Activated CD8-positive, alpha-beta memory T cell treated with anti-CD3 and anti-CD28 coated beads for 36 hours (primary cell): ENCODE measurements around the gene NEU2. TPM values are rescaled to one million over a fixed set of nuclear protein-coding genes. Genes with fewer than 3 reads are reported as not detected.
"Not testable (repeated sequence)": the region's sequence is repeated elsewhere in the genome, so short reads cannot be mapped to it uniquely, and the experiment has no call there.

Experiments
- CTCF ChIA-PET: fragments of 350-600 bp; sonication (Branson Sonifier 250); formaldehyde crosslinking; loops from one replicate; lab custom pipeline; 2021; ENCODE audit warnings: antibody characterized with exemption; lab: Charles Lee
- POLR2A ChIA-PET: fragments of 350-600 bp; sonication (Branson Sonifier 250); formaldehyde crosslinking; loops from one replicate; lab custom pipeline; 2021; ENCODE audit warnings: antibody characterized with exemption; lab: Charles Lee
- total RNA-seq, 2 experiments: library from RNA; stranded (reverse); gene quantifications; one replicate each; pipeline ENCODE4 v1.2.3, GENCODE V29; 2021

Gene NEU2
- total RNA-seq, 2 experiments from 2014 or later, result not detected

GRCh38 chr2:233063976-233064411 lies 31.5 kb downstream of the NEU2 start:
- ChIA-PET POLR2A (no interaction called here), CTCF (interaction anchor here (0.8 to 1.5 kb wide), 4 partner anchors 10 to 187 kb away, joined by 3 to 5 read pairs (median 4); partner anchors contain the start of gene ATG16L1)

GRCh38 chr2:233064530-233065199 lies 32.2 kb downstream of the NEU2 start:
- POLR2A ChIA-PET, result no interaction called here

GRCh38 chr2:233065200-233065589 lies 32.7 kb downstream of the NEU2 start:
- CTCF ChIA-PET, result interaction anchor here (1.1 to 1.5 kb wide), 2 partner anchors 11 to 186 kb away, joined by 5 read pairs; partner anchors contain the start of gene ATG16L1
- POLR2A ChIA-PET, result not testable (repeated sequence)

More at GRCh38 chr2:233064530-233065199, 32.2 kb downstream of the NEU2 start:
- CTCF ChIA-PET, result interaction anchor here (1.1 to 1.5 kb wide), 2 partner anchors 11 to 187 kb away, joined by 5 read pairs; partner anchors contain the start of gene ATG16L1

GRCh38 chr2:233065954-233066470 lies 33.5 kb downstream of the NEU2 start:
- ChIA-PET CTCF (interaction anchor here (1.3 kb wide), 1 partner anchor 12 kb away, joined by 5 read pairs; no protein-coding TSS in a partner anchor), POLR2A (interaction anchor here (0.6 kb wide), 1 partner anchor 464 kb away, joined by 3 read pairs; no protein-coding TSS in a partner anchor)

GRCh38 chr2:233068762-233069418 lies 36.4 kb downstream of the NEU2 start:
- ChIA-PET CTCF (no interaction called here), POLR2A (no interaction called here)

- POLR2A ChIA-PET, result no interaction called here
These were observed 40.4 kb downstream of the NEU2 start for GRCh38 chr2:233072838-233073237.

GRCh38 chr2:233074106-233074505 lies 41.6 kb downstream of the NEU2 start:
- ChIA-PET POLR2A (interaction anchor here (0.6 to 2.3 kb wide), 2 partner anchors 13 to 14 kb away, joined by 10 to 12 read pairs; partner anchors contain the start of gene INPP5D), CTCF (no interaction called here)

More at GRCh38 chr2:233072838-233073237, 40.4 kb downstream of the NEU2 start:
- CTCF ChIA-PET, result no interaction called here

- ChIA-PET CTCF (interaction anchor here (0.8 to 1.2 kb wide), 2 partner anchors 12 to 14 kb away, joined by 3 to 8 read pairs; partner anchors contain the start of gene INPP5D), POLR2A (interaction anchor here (2.3 kb wide), 1 partner anchor 15 kb away, joined by 10 read pairs; the partner anchor contains the start of gene INPP5D)
These were observed 42.9 kb downstream of the NEU2 start for GRCh38 chr2:233075141-233075965.

GRCh38 chr2:233075966-233076339 lies 43.5 kb downstream of the NEU2 start:
- ChIA-PET CTCF (interaction anchor here (0.8 to 1.2 kb wide), 2 partner anchors 12 to 15 kb away, joined by 3 to 8 read pairs; partner anchors contain the start of gene INPP5D), POLR2A (interaction anchor here (2.3 kb wide), 1 partner anchor 16 kb away, joined by 10 read pairs; the partner anchor contains the start of gene INPP5D)

GRCh38 chr2:233076749-233077148 lies 44.3 kb downstream of the NEU2 start:
- ChIA-PET CTCF (interaction anchor here (1.2 kb wide), 1 partner anchor 16 kb away, joined by 8 read pairs; the partner anchor contains the start of gene INPP5D), POLR2A (interaction anchor here (0.6 to 2.3 kb wide), 3 partner anchors 16 to 158 kb away, joined by 6 to 10 read pairs (median 8); partner anchors contain the start of gene INPP5D)

GRCh38 chr2:233079473-233079877 lies 47.0 kb downstream of the NEU2 start:
- CTCF ChIA-PET, result interaction anchor here (0.6 to 5.8 kb wide), 2 partner anchors 19 to 386 kb away, joined by 4 to 40 read pairs; partner anchors contain the start of gene INPP5D
- POLR2A ChIA-PET, result interaction anchor here (0.5 to 5.5 kb wide), 3 partner anchors 19 to 155 kb away, joined by 9 to 57 read pairs (median 32); partner anchors contain the start of gene INPP5D

GRCh38 chr2:233079953-233080835 lies 47.7 kb downstream of the NEU2 start:
- ChIA-PET CTCF (interaction anchor here (0.6 to 5.8 kb wide), 3 partner anchors 20 to 387 kb away, joined by 4 to 40 read pairs (median 5); partner anchors contain the start of gene INPP5D), POLR2A (interaction anchor here (5.3 to 5.5 kb wide), 2 partner anchors 19 to 20 kb away, joined by 32 to 57 read pairs; partner anchors contain the start of gene INPP5D)

GRCh38 chr2:233080836-233081229 lies 48.4 kb downstream of the NEU2 start:
- ChIA-PET POLR2A (interaction anchor here (5.3 to 5.5 kb wide), 2 partner anchors 20 kb away, joined by 32 to 57 read pairs; partner anchors contain the start of gene INPP5D), CTCF (interaction anchor here (0.7 to 5.8 kb wide), 3 partner anchors 17 to 20 kb away, joined by 3 to 40 read pairs (median 5); partner anchors contain the start of gene INPP5D)

GRCh38 chr2:233081232-233081730 lies 48.8 kb downstream of the NEU2 start:
- CTCF ChIA-PET, result interaction anchor here (0.7 to 5.8 kb wide), 4 partner anchors 17 to 27 kb away, joined by 3 to 40 read pairs (median 6); partner anchors contain the start of gene INPP5D
- POLR2A ChIA-PET, result interaction anchor here (5.3 to 5.5 kb wide), 2 partner anchors 19 to 21 kb away, joined by 32 to 57 read pairs; partner anchors contain the start of gene INPP5D

- POLR2A ChIA-PET, result interaction anchor here (1.1 to 5.5 kb wide), 3 partner anchors 12 to 21 kb away, joined by 4 to 57 read pairs (median 32); partner anchors contain the start of gene INPP5D
- CTCF ChIA-PET, result interaction anchor here (0.8 to 5.8 kb wide), 6 partner anchors 18 to 180 kb away, joined by 3 to 40 read pairs (median 6); partner anchors contain the start of genes ATG16L1 and INPP5D
These were observed 49.3 kb downstream of the NEU2 start for GRCh38 chr2:233081731-233082221.
